ENCODE measurements around the gene RSRC1.

RSRC1 gene

GRCh38 chr3:158217992-158218391 lies 108.1 kb downstream of the RSRC1 start:
- ATAC-seq = no peak
- TF ChIP-seq TCF4 (CRISPR knock-in tag; IDR thresholded peaks at IDR 0.05; ENCODE audit: borderline replicate concordance) = no peak
- no peak for TF ChIP-seq OSR1 (CRISPR knock-in tag; IDR thresholded peaks at IDR 0.05)
- no peak for TF ChIP-seq POU6F1 (CRISPR knock-in tag; IDR thresholded peaks at IDR 0.05; ENCODE audit: borderline replicate concordance, low read depth)
- TF ChIP-seq ISL1 (CRISPR knock-in tag; IDR thresholded peaks at IDR 0.05) = no peak
- TF ChIP-seq GLIS3 (CRISPR knock-in tag; IDR thresholded peaks at IDR 0.05) = no peak
- TF ChIP-seq SNAI2 (CRISPR knock-in tag; IDR thresholded peaks at IDR 0.05) = no peak
- no peak for TF ChIP-seq ARNTL (CRISPR knock-in tag; IDR thresholded peaks at IDR 0.05; ENCODE audit: borderline replicate concordance, low read depth)
- TF ChIP-seq RARB (CRISPR knock-in tag; IDR thresholded peaks at IDR 0.05) = no peak
- no peak for TF ChIP-seq ZFP30 (CRISPR knock-in tag; IDR thresholded peaks at IDR 0.05)
- no peak for TF ChIP-seq PPARA (CRISPR knock-in tag; IDR thresholded peaks at IDR 0.05; ENCODE audit: borderline replicate concordance)
- TF ChIP-seq ZFP3 (CRISPR knock-in tag; IDR thresholded peaks at IDR 0.05) = no peak
- TF ChIP-seq ZC3H10 (CRISPR knock-in tag; IDR thresholded peaks at IDR 0.05) = no peak
- TF ChIP-seq ZNF8 (CRISPR knock-in tag; IDR thresholded peaks at IDR 0.05) = no peak
- no peak for TF ChIP-seq ZNF70 (CRISPR knock-in tag; IDR thresholded peaks at IDR 0.05)

GRCh38 chr3:158220575-158220974 lies 110.7 kb downstream of the RSRC1 start:
- TF ChIP-seq BACH2 (CRISPR knock-in tag; IDR thresholded peaks at IDR 0.05; ENCODE audit: borderline replicate concordance) (no peak), TCF4 (CRISPR knock-in tag; IDR thresholded peaks at IDR 0.05; ENCODE audit: borderline replicate concordance) (no peak), OSR1 (CRISPR knock-in tag; IDR thresholded peaks at IDR 0.05) (no peak), TSHZ2 (CRISPR knock-in tag; IDR thresholded peaks at IDR 0.05) (no peak), CSDC2 (CRISPR knock-in tag; IDR thresholded peaks at IDR 0.05) (no peak), ARNTL (CRISPR knock-in tag; IDR thresholded peaks at IDR 0.05; ENCODE audit: borderline replicate concordance, low read depth) (no peak), RARB (CRISPR knock-in tag; IDR thresholded peaks at IDR 0.05) (no peak), ISL1 (CRISPR knock-in tag; IDR thresholded peaks at IDR 0.05) (no peak), ZFP3 (CRISPR knock-in tag; IDR thresholded peaks at IDR 0.05) (no peak), PPARA (CRISPR knock-in tag; IDR thresholded peaks at IDR 0.05; ENCODE audit: borderline replicate concordance) (no peak), ESRRG (CRISPR knock-in tag; IDR thresholded peaks at IDR 0.05) (no peak), TOX (CRISPR knock-in tag; IDR thresholded peaks at IDR 0.05; ENCODE audit: borderline replicate concordance) (no peak), CREB5 (CRISPR knock-in tag; IDR thresholded peaks at IDR 0.05; ENCODE audit: low read depth) (no peak), ZNF70 (CRISPR knock-in tag; IDR thresholded peaks at IDR 0.05) (no peak), PATZ1 (CRISPR knock-in tag; IDR thresholded peaks at IDR 0.05; ENCODE audit: borderline replicate concordance) (no peak), SNAI2 (CRISPR knock-in tag; IDR thresholded peaks at IDR 0.05) (no peak), POU6F1 (CRISPR knock-in tag; IDR thresholded peaks at IDR 0.05; ENCODE audit: borderline replicate concordance, low read depth) (no peak), ZNF8 (CRISPR knock-in tag; IDR thresholded peaks at IDR 0.05) (no peak), ZFP30 (CRISPR knock-in tag; IDR thresholded peaks at IDR 0.05) (no peak)
- ATAC-seq = no peak

- TF ChIP-seq ISL1 (CRISPR knock-in tag; IDR thresholded peaks at IDR 0.05) (peak; percentile 30; the same call in 1 of the 2 replicates), OSR1 (CRISPR knock-in tag; IDR thresholded peaks at IDR 0.05) (no peak), GLIS3 (CRISPR knock-in tag; IDR thresholded peaks at IDR 0.05) (no peak)
- no peak for ATAC-seq
Observed at GRCh38 chr3:158221426-158221825, 111.5 kb downstream of the RSRC1 start.

All from SK-N-SH treated with all-trans-retinoic acid at 6 μM for 48 hours (cell line).